ENCODE data around the gene NUP93. TPM values are rescaled to one million over a fixed set of nuclear protein-coding genes. Genes with fewer than 3 reads are reported as not detected.
A peak's percentile ranks its signal among the peaks of the same experiment; 100 is the strongest.

NUP93 gene
- total RNA-seq, 1 experiment from 2014 or later: 165 TPM

GRCh38 chr16:56830669-56831068 is 100.7 kb downstream of the NUP93 start:
- Histone ChIP-seq H2BK120ac (ENCODE audit: low read depth, low read length, poor library complexity, severe bottlenecking) (no peak overlapping the region), H2BK5ac (ENCODE audit: insufficient read length, low read length) (no peak overlapping the region), H3K27me3 (ENCODE audit: insufficient read depth, low read length) (no peaks in the 10 kb centered on the region), H3K23me2 (ENCODE audit: insufficient read length, low read depth, low read length, poor library complexity, severe bottlenecking) (no peaks in the 10 kb centered on the region), H3K9me3 (ENCODE audit: control insufficient read depth, low read depth, low read length) (no peaks in the 10 kb centered on the region), H3K4ac (ENCODE audit: low read depth, low read length) (no peak overlapping the region), H2AK5ac (ENCODE audit: insufficient read length, low read length) (no peak overlapping the region), H3K79me1 (ENCODE audit: insufficient read depth, low read depth, low read length, poor library complexity, severe bottlenecking) (no peaks in the 10 kb centered on the region), H3T11ph (ENCODE audit: low read length) (no peak overlapping the region), H4K91ac (ENCODE audit: insufficient read length, low read depth, low read length) (no peak overlapping the region), H3K14ac (ENCODE audit: insufficient read depth, low read length) (no peak overlapping the region), H3K56ac (ENCODE audit: insufficient read length, low read depth, low read length) (no peak overlapping the region), H3K79me2 (ENCODE audit: insufficient read depth, low read length) (no peaks in the 10 kb centered on the region; the same call in 1 of the 2 replicates), H2AFZ (ENCODE audit: low read length) (no peak overlapping the region), H3K18ac (ENCODE audit: insufficient read length, low read depth, low read length) (no peak overlapping the region), H4K5ac (ENCODE audit: insufficient read length, low read depth, low read length) (no peak overlapping the region), H3K4me2 (ENCODE audit: insufficient read depth, insufficient read length, low read length) (no peak overlapping the region), H3K23ac (ENCODE audit: insufficient read length, low read depth, low read length) (no peak overlapping the region), H4K8ac (replicated peaks; ENCODE audit: insufficient read length, low read depth, low read length) (no peak overlapping the region), H2BK15ac (ENCODE audit: low read depth, low read length) (no peak overlapping the region), H2BK20ac (ENCODE audit: low read depth, low read length, poor library complexity, severe bottlenecking) (no peak overlapping the region), H3K9ac (ENCODE audit: extremely low read depth, insufficient read length, low read length) (no peak overlapping the region), H3K27ac (ENCODE audit: insufficient read length, low read depth, low read length) (no peak overlapping the region), H2BK12ac (ENCODE audit: insufficient read length, low read depth, low read length) (no peak overlapping the region), H4K20me1 (ENCODE audit: control insufficient read depth, insufficient read depth, insufficient read length) (no peaks in the 10 kb centered on the region), H3K4me1 (ENCODE audit: insufficient read depth, low read length) (no peaks in the 10 kb centered on the region)
- Mint-ChIP-seq H3K4me3 (no peak overlapping the region), H3K27ac (peak overlapping the region in 1 of 3 experiments; percentile 75; a peak in 2 of 7 replicates), H3K36me3 (ENCODE audit: insufficient read depth in 1 of 3, low read depth in 3 of 3) (peaks cover 23 to 72% (median 51%) of the 10 kb centered on the region in 3 experiments; a peak in 6 of 7 replicates), H3K9me3 (no peaks in the 10 kb centered on the region), H3K4me1 (no peaks in the 10 kb centered on the region; a peak in 1 of 4 replicates), H3K27me3 (ENCODE audit: low read depth) (no peaks in the 10 kb centered on the region)
- TF ChIP-seq, protein P1, sequence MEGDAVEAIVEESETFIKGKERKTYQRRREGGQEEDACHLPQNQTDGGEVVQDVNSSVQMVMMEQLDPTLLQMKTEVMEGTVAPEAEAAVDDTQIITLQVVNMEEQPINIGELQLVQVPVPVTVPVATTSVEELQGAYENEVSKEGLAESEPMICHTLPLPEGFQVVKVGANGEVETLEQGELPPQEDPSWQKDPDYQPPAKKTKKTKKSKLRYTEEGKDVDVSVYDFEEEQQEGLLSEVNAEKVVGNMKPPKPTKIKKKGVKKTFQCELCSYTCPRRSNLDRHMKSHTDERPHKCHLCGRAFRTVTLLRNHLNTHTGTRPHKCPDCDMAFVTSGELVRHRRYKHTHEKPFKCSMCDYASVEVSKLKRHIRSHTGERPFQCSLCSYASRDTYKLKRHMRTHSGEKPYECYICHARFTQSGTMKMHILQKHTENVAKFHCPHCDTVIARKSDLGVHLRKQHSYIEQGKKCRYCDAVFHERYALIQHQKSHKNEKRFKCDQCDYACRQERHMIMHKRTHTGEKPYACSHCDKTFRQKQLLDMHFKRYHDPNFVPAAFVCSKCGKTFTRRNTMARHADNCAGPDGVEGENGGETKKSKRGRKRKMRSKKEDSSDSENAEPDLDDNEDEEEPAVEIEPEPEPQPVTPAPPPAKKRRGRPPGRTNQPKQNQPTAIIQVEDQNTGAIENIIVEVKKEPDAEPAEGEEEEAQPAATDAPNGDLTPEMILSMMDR (conservative IDR thresholded peaks at IDR 0.05): no peak
- WGBS (ENCODE audit: extremely low coverage, insufficient read length, low lambda C conversion rate): no CpG with 5 or more reads among the region's 2 CpGs
- no peak for DNase-seq

All from H9 (cell line).